IPS DF 19.7 (cell line): ENCODE data around the gene TTLL8.

Source experiments
- DNase-seq: peaks from one replicate; pipeline ENCODE4 v3.0.0-alpha.2; 2013; ENCODE audit warnings: low read depth, low spot score

TTLL8 gene

GRCh38 chr22:50062509-50063135, 4.5 kb upstream of the TTLL8 start:
- no peak for DNase-seq

- DNase-seq = no peak
Observed at GRCh38 chr22:50061824-50062355, 3.8 kb upstream of the TTLL8 start.

GRCh38 chr22:50061141-50061823, 3.2 kb upstream of the TTLL8 start:
- DNase-seq = no peak

- no peak for DNase-seq
Observed at GRCh38 chr22:50060441-50061140, 2.5 kb upstream of the TTLL8 start.

GRCh38 chr22:50059881-50060262, 1.8 kb upstream of the TTLL8 start:
- no peak for DNase-seq

GRCh38 chr22:50058906-50059880, 1.1 kb upstream of the TTLL8 start:
- DNase-seq = peak; percentile 42

- DNase-seq = no peak
Observed at GRCh38 chr22:50057278-50058060, 629 bp downstream of the TTLL8 start.

GRCh38 chr22:50056214-50056972, 1.7 kb downstream of the TTLL8 start:
- no peak for DNase-seq

- no peak for DNase-seq
Observed at GRCh38 chr22:50053861-50054260, 4.2 kb downstream of the TTLL8 start.

GRCh38 chr22:50051930-50052329, 6.2 kb downstream of the TTLL8 start:
- no peak for DNase-seq

GRCh38 chr22:50049299-50050195, 8.6 kb downstream of the TTLL8 start:
- no peak for DNase-seq

- no peak for DNase-seq
Observed at GRCh38 chr22:50048836-50049235, 9.3 kb downstream of the TTLL8 start.

GRCh38 chr22:50048061-50048765, 9.9 kb downstream of the TTLL8 start:
- DNase-seq = no peak

- no peak for DNase-seq
Observed at GRCh38 chr22:50047346-50047745, 10.8 kb downstream of the TTLL8 start.

GRCh38 chr22:50046481-50047245, 11.4 kb downstream of the TTLL8 start:
- no peak for DNase-seq

- DNase-seq = no peak
Observed at GRCh38 chr22:50046019-50046415, 12.1 kb downstream of the TTLL8 start.

GRCh38 chr22:50045211-50046018, 12.7 kb downstream of the TTLL8 start:
- no peak for DNase-seq
